ENCODE measurements around the gene ADRA2C. TPM values are rescaled to one million over a fixed set of nuclear protein-coding genes. Genes with fewer than 3 reads are reported as not detected.

ADRA2C gene
- total RNA-seq, 1 donor from 2014 or later, result 4.5 TPM

DNA sequence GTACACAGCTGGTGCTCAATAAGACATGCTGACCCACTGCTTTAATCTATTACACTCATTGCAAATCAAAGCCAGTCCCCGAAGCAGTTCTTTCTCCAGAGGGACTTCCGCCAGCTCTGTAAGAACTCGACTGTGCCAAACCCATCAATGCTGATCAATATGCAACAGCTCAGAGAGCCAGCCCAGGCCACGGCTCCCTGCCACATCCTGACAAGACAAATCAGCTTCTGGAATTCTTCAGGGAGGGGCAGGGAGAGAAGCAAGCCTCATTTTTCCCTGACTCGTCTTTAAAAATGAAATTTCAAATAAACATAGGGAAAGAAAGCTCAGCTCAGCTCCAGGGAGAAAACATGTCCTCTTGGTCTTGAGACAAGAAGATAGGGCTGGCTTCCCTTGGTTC is 5.3 kb upstream of the ADRA2C start:
- no peak overlapping the region for H3K27ac ChIP-seq (replicated peaks)
- H3K4me1 ChIP-seq, result peaks cover 7% of the 10 kb centered on the region
- no peak for DNase-seq
- no peaks in the 10 kb centered on the region for H3K36me3 ChIP-seq
- H3K4me3 ChIP-seq, result no peak overlapping the region
- H3K27me3 ChIP-seq (ENCODE audit: low read depth), result peaks cover 48% of the 10 kb centered on the region
- intact Hi-C loops (cut with micrococcal nuclease), result no loop called here
- peaks cover 4% of the 10 kb centered on the region for H3K9me3 ChIP-seq (replicated peaks)
- TF ChIP-seq CTCF (IDR thresholded peaks at IDR 0.05; ENCODE audit: borderline replicate concordance), result no peak

DNA sequence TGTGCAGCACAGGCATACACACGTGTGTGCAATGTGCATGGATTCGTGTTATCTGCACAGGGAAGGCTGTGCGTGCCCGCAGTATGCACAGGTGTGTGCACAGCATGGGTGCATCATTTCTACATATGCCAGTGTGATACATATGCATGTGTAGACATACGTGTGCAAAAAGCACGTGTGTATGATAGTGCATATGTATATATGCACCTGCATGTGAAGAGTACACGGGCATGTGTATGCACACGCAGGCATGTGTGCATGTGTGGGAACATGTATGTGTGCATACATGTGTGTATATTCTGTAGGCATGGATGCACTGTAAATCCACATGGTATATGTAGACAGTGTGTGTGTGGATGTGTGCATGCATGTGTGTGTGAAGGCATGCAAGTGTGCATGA is 3.9 kb upstream of the ADRA2C start:
- Histone ChIP-seq H3K27me3 (ENCODE audit: low read depth) (peaks cover 55% of the 10 kb centered on the region), H3K9me3 (replicated peaks) (no peaks in the 10 kb centered on the region), H3K4me1 (peaks cover 14% of the 10 kb centered on the region), H3K36me3 (no peaks in the 10 kb centered on the region), H3K4me3 (no peak overlapping the region), H3K27ac (replicated peaks) (no peak overlapping the region)
- DNase-seq, result no peak
- TF ChIP-seq CTCF (IDR thresholded peaks at IDR 0.05; ENCODE audit: borderline replicate concordance), result no peak
- intact Hi-C loops (cut with micrococcal nuclease), result no loop called here

- H3K27ac ChIP-seq (replicated peaks), result peak overlapping the region; percentile 5
These were observed 3.2 kb upstream of the ADRA2C start for GRCh38 chr4:3762753-3763549.

DNA sequence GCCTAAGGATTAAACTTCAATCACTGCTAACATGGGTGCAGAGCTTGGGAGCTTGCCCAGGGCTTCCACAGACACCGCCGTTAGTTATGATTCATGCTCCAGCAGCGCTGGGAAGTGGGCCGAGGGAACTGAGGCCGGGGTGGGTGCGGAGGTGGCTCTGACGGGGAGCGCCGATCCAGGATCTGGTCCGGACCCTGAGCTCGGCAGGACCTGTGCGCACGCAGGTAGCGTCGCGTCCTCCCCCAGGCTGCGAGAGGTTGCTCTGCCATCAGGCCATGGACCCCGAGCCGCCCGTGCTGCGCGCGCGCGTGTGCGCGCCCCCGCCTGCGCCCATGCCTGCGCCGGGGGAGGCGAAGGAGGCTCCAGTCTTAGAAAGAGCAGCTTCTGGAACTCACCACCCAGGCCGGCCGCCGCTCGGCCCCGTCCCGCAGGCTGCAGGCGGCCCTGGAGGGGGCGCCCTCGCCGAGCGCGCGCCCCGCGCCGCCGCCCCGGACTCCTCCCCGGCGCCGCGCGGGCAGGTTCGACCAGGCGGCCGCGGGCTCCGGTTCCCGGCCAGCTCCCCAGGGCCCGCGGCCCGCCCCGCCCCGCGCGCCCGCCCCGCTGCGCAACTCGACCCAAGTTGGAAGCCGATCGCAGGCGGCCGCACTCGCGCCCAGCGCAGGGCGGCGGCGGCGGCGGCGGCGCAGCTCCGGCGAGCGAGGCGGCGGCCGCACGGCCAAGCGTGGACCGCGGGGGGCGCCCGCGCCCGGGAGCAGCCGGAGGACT is 732 bp upstream of the ADRA2C start:
- H3K27me3 ChIP-seq (ENCODE audit: low read depth), result peaks cover 65% of the 10 kb centered on the region
- peak; percentile 26 for DNase-seq

More at GRCh38 chr4:3762753-3763549, 3.2 kb upstream of the ADRA2C start:
- intact Hi-C loops (cut with micrococcal nuclease), result no loop called here
- no peak overlapping the region for H3K4me3 ChIP-seq
- no peak for DNase-seq
- H3K27me3 ChIP-seq (ENCODE audit: low read depth), result peaks cover 57% of the 10 kb centered on the region
- H3K4me1 ChIP-seq, result peaks cover 14% of the 10 kb centered on the region
- TF ChIP-seq CTCF (IDR thresholded peaks at IDR 0.05; ENCODE audit: borderline replicate concordance), result no peak
- H3K36me3 ChIP-seq, result no peaks in the 10 kb centered on the region
- no peaks in the 10 kb centered on the region for H3K9me3 ChIP-seq (replicated peaks)

More for the DNA sequence above, 732 bp upstream of the ADRA2C start:
- H3K27ac ChIP-seq (replicated peaks), result peak overlapping the region; percentile 59
- intact Hi-C loops (cut with micrococcal nuclease), result no loop called here
- no peaks in the 10 kb centered on the region for H3K36me3 ChIP-seq
- peak overlapping the region; percentile 61 for H3K4me3 ChIP-seq
- TF ChIP-seq CTCF (IDR thresholded peaks at IDR 0.05; ENCODE audit: borderline replicate concordance), result peak; percentile 43
- no peaks in the 10 kb centered on the region for H3K9me3 ChIP-seq (replicated peaks)
- peaks cover 14% of the 10 kb centered on the region for H3K4me1 ChIP-seq
